Skeletal muscle tissue (tissue), 4 donors: ENCODE measurements around the gene SLC35E1. TPM values are rescaled to one million over a fixed set of nuclear protein-coding genes. Genes with fewer than 3 reads are reported as not detected.

Experiments used
- H3K27ac ChIP-seq: one replicate; pipeline ENCODE4 v1.7.0; 2013; ENCODE audit warnings: mild to moderate bottlenecking, low read depth, low read length, inconsistent platforms
- H3K27me3 ChIP-seq, 3 donors: one replicate each; pipeline ENCODE4 v1.7.0; 2013; ENCODE audit warnings: low read length in 3 of 3; ENCODE audit not compliant: control insufficient read depth in 3 of 3, insufficient read depth in 3 of 3
- H3K36me3 ChIP-seq, 3 donors: one replicate each; pipeline ENCODE4 v1.7.0; 2013; ENCODE audit warnings: low read length in 3 of 3; ENCODE audit not compliant: control insufficient read depth in 3 of 3, insufficient read depth in 3 of 3
- H3K4me1 ChIP-seq, 3 donors: one replicate each; pipeline ENCODE4 v1.7.0; 2013; ENCODE audit warnings: low read length in 3 of 3, mild to moderate bottlenecking in 3 of 3; ENCODE audit not compliant: control insufficient read depth in 3 of 3, insufficient read depth in 3 of 3
- H3K4me3 ChIP-seq, 3 donors: one replicate each; pipeline ENCODE4 v1.7.0; 2013; ENCODE audit warnings: low read length in 3 of 3
- H3K9ac ChIP-seq, 3 donors: one replicate each; pipeline ENCODE4 v1.7.0; 2013; ENCODE audit warnings: low read length in 3 of 3, mild to moderate bottlenecking in 3 of 3, moderate library complexity in 2 of 3, low read depth in 1 of 3
- H3K9me3 ChIP-seq, 3 donors: one replicate each; pipeline ENCODE4 v1.7.0; 2013; ENCODE audit warnings: low read length in 3 of 3; ENCODE audit not compliant: control insufficient read depth in 3 of 3
- total RNA-seq: library from RNA; depleted of rRNA; stranded (reverse); fragments of >200 nt; gene quantifications from one replicate; pipeline ENCODE4 v1.2.3, GENCODE V29; 2014
- donor health status: Osteomylitis.

The SLC35E1 gene
- total RNA-seq, 1 donor from 2014 or later, result 16.2 TPM

- H3K27me3 ChIP-seq, result no peaks in the 10 kb centered on the region
- H3K4me1 ChIP-seq, result peaks cover 21 to 82% (median 78%) of the 10 kb centered on the region in 3 donors
- no peak overlapping the region for H3K4me3 ChIP-seq
- H3K36me3 ChIP-seq, result peaks cover 0 to 2% (median 0%) of the 10 kb centered on the region in 3 donors
- no peak overlapping the region for H3K27ac ChIP-seq
- no peak overlapping the region for H3K9ac ChIP-seq
- H3K9me3 ChIP-seq, result no peaks in the 10 kb centered on the region
These were observed 28.6 kb upstream of the SLC35E1 start for GRCh38 chr19:16600824-16601223.

- Histone ChIP-seq H3K9me3 (no peaks in the 10 kb centered on the region), H3K9ac (no peak overlapping the region), H3K4me3 (no peak overlapping the region), H3K27ac (no peak overlapping the region), H3K4me1 (peaks cover 24 to 81% (median 76%) of the 10 kb centered on the region in 3 donors), H3K36me3 (peaks cover 0 to 2% (median 0%) of the 10 kb centered on the region in 3 donors), H3K27me3 (no peaks in the 10 kb centered on the region)
These were observed 27.6 kb upstream of the SLC35E1 start for GRCh38 chr19:16599655-16600346.

GRCh38 chr19:16598848-16599247 is 26.6 kb upstream of the SLC35E1 start:
- no peak overlapping the region for H3K27ac ChIP-seq
- no peaks in the 10 kb centered on the region for H3K9me3 ChIP-seq
- H3K4me3 ChIP-seq, result no peak overlapping the region
- H3K9ac ChIP-seq, result no peak overlapping the region
- H3K4me1 ChIP-seq, result peaks cover 32 to 81% (median 77%) of the 10 kb centered on the region in 3 donors
- H3K27me3 ChIP-seq, result no peaks in the 10 kb centered on the region
- H3K36me3 ChIP-seq, result peaks cover 0 to 2% (median 0%) of the 10 kb centered on the region in 3 donors

- Histone ChIP-seq H3K4me1 (peaks cover 47 to 87% (median 74%) of the 10 kb centered on the region in 3 donors), H3K27me3 (no peaks in the 10 kb centered on the region), H3K9ac (no peak overlapping the region), H3K9me3 (no peaks in the 10 kb centered on the region), H3K27ac (no peak overlapping the region), H3K4me3 (no peak overlapping the region), H3K36me3 (peaks cover 0 to 3% (median 0%) of the 10 kb centered on the region in 3 donors)
These were observed 24.2 kb upstream of the SLC35E1 start for GRCh38 chr19:16596399-16596798.

GRCh38 chr19:16595097-16595496 is 22.9 kb upstream of the SLC35E1 start:
- Histone ChIP-seq H3K9ac (no peak overlapping the region), H3K4me1 (peaks cover 47 to 87% (median 76%) of the 10 kb centered on the region in 3 donors), H3K36me3 (peaks cover 0 to 2% (median 0%) of the 10 kb centered on the region in 3 donors), H3K27me3 (no peaks in the 10 kb centered on the region), H3K27ac (no peak overlapping the region), H3K4me3 (no peak overlapping the region), H3K9me3 (no peaks in the 10 kb centered on the region)

GRCh38 chr19:16594681-16595091 is 22.5 kb upstream of the SLC35E1 start:
- H3K27me3 ChIP-seq, result no peaks in the 10 kb centered on the region
- H3K27ac ChIP-seq, result no peak overlapping the region

GRCh38 chr19:16594131-16594586 is 21.9 kb upstream of the SLC35E1 start:
- H3K27me3 ChIP-seq, result no peaks in the 10 kb centered on the region
- peaks cover 0 to 2% (median 0%) of the 10 kb centered on the region in 3 donors for H3K36me3 ChIP-seq
- no peak overlapping the region for H3K27ac ChIP-seq
- no peak overlapping the region for H3K9ac ChIP-seq
- H3K4me3 ChIP-seq, result no peak overlapping the region
- H3K4me1 ChIP-seq, result peaks cover 50 to 91% (median 79%) of the 10 kb centered on the region in 3 donors
- no peaks in the 10 kb centered on the region for H3K9me3 ChIP-seq

More at GRCh38 chr19:16594681-16595091, 22.5 kb upstream of the SLC35E1 start:
- peaks cover 0 to 2% (median 0%) of the 10 kb centered on the region in 3 donors for H3K36me3 ChIP-seq
- H3K4me1 ChIP-seq, result peaks cover 49 to 90% (median 79%) of the 10 kb centered on the region in 3 donors
- H3K9ac ChIP-seq, result no peak overlapping the region
- no peaks in the 10 kb centered on the region for H3K9me3 ChIP-seq
- no peak overlapping the region for H3K4me3 ChIP-seq

GRCh38 chr19:16593181-16593580 is 21.0 kb upstream of the SLC35E1 start:
- Histone ChIP-seq H3K27me3 (no peaks in the 10 kb centered on the region), H3K9me3 (no peaks in the 10 kb centered on the region), H3K4me3 (no peak overlapping the region), H3K27ac (no peak overlapping the region), H3K4me1 (peaks cover 51 to 92% (median 80%) of the 10 kb centered on the region in 3 donors), H3K36me3 (peaks cover 0 to 2% (median 0%) of the 10 kb centered on the region in 3 donors), H3K9ac (peak overlapping the region in 1 of 3 donors; percentile 12)

- H3K27me3 ChIP-seq, result no peaks in the 10 kb centered on the region
- H3K9me3 ChIP-seq, result no peaks in the 10 kb centered on the region
- H3K4me3 ChIP-seq, result no peak overlapping the region
- H3K36me3 ChIP-seq, result peaks cover 0 to 2% (median 0%) of the 10 kb centered on the region in 3 donors
- H3K27ac ChIP-seq, result no peak overlapping the region
- peaks cover 59 to 95% (median 84%) of the 10 kb centered on the region in 3 donors for H3K4me1 ChIP-seq
- H3K9ac ChIP-seq, result peak overlapping the region in 1 of 3 donors; percentile 33
These were observed 19.8 kb upstream of the SLC35E1 start for GRCh38 chr19:16591803-16592556.
